Stimulated activated CD4-positive, alpha-beta T cell treated with anti-CD3 and anti-CD28 coated beads, Interleukin-4, amount 100 ng/mL, for 1 hour (primary cell): ENCODE measurements around the gene GLG1.
A peak's percentile ranks its signal among the peaks of the same experiment; 100 is the strongest.

Source experiments
- DNase-seq: peaks from one replicate; pipeline ENCODE4 v3.0.0-alpha.2; 2020

GLG1 gene

GRCh38 chr16:74608381-74608780 is 1.5 kb upstream of the GLG1 start:
- no peak for DNase-seq

GRCh38 chr16:74607962-74608356 is 1.0 kb upstream of the GLG1 start:
- no peak for DNase-seq

- DNase-seq: no peak
Measured at GRCh38 chr16:74607310-74607961, 522 bp upstream of the GLG1 start.

- no peak for DNase-seq
Measured at GRCh38 chr16:74605746-74606520, 981 bp downstream of the GLG1 start.

DNA sequence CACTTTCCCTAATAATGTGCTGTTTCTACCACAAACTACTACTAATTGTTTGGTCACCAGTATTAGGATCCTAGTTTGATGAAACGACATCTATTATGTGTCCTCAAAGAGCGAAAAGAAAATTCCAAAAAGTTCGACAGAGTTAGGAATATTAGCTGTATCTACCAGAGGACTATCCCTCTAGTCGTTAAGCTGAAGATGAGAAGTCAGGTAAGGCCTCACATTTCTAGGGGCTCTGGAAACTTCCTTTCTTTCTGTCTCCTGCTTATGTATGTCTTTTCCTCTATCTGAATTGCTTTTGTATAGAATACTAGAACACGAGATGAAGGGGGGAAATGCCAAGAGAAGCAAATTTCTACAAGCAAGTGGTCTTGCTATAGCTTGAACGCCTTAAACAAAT is 1.6 kb downstream of the GLG1 start:
- DNase-seq: no peak

GRCh38 chr16:74603848-74604247 is 3.1 kb downstream of the GLG1 start:
- DNase-seq: no peak

- DNase-seq: peak; percentile 35
Measured at GRCh38 chr16:74601126-74601871, 5.6 kb downstream of the GLG1 start.

DNA sequence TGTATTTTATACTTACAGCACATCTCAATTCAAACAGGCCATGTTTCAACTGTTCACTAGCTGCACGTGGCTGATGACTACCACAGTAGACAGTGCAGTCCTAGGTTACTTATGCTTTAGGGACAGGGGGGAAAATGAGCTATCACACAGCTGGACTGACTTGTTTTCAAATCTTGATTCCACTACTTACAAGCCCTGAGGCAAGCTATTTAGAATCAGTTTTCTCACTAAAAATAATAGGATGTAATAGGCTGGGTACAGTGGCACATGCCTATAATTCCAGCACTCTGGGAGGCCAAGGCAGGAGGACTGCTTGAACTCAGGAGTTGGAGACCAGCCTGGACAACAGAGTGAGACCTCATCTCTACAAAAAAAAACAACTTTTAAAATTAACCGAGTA is 10.3 kb downstream of the GLG1 start:
- no peak for DNase-seq

DNA sequence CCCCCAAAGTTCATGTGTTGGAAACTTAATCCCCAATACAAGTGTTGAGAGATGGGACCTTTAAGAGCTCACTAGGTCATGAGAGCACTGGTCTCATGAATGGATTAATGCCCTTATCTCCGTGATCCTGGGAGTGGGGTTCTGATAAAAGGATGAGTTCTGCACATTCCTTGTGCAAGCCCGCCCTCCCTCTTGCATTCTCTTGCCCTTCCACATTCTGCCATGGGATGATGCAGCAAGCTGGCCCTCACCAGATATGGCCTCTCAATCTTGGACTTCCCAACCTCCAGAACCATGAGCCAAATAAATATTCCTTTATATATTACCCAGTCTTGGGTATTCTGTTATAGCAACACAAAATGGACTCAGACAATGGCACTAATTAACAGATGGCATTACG is 14.1 kb downstream of the GLG1 start:
- no peak for DNase-seq

DNA sequence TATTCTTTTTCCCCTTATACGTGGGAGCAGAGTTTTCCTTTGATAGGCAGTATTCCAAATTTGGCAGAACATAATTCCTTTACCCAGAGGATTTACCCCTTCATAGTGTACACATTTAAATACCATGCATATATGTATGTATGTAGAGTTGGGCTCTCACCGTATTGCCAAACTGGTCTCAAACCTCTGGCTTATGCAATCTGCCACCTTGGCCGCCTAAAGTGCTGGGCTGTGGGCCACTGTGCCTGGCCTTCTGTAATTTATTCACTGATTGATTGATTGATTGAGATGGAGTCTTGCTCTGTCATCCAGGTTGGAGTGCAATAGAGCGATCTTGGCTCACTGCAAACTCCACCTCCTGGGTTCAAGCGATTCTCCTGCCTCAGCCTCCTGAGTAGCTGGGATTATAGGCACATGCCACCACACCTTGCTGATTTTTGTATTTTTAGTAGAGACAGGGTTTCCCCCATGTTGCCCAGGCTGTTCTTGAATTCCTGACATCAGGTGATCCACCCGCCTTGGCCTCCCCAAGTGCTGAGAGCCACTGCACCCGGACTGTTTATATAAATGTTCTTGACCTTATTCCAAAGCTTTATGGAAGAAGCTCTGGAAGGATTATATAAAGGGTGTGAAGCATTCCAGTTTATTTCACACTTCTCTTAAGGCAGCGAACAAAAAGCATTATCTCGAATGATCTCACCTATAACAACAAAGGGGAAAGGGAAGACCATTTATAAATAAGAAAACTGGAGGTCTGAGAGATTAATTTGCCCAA is 14.9 kb downstream of the GLG1 start:
- DNase-seq: no peak

DNA sequence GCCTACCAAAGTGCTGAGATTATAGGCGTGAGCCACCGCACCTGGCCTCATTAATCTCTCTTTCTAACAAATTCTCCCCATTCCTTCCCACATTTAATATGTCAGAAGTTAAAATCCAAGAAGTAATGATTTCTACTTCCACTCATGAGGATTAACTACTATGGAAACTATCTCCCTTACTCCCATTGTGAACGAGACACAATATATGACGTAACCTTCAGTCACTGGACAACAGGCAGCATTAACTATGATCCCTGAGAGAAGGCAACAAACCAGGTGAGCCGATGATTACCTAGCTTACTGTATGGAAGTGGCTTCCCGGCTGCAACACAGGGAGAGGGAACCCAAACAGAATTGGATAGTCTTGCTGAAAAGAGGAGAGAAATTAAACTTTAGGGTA is 20.0 kb downstream of the GLG1 start:
- no peak for DNase-seq

DNA sequence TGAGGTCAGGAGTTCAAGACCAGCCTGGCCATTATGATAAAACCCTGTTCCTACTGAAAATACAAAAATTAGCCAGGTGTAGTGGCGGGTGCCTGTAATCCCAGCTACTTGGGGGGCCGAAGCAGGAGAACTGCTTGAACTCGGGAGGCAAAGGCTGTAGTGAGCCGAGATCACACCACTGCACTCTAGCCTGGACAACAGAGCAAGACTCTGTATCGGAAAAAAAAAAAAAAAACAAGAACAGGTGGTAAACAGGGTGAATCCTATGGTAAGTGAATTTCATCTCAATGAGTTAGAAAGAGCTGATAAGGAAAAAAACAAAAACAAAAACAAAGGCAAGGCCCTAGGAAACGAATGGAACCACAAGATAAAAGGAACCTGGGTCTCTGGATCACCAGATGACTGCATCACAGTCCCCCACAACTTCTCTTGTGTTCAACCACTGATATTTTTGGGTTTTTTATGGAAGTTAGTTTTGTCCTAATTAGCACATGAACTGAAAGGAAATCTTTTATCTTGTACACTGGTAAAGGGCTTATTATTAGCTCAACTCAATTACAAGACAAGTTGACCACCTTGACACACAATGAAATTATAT is 21.0 kb downstream of the GLG1 start:
- no peak for DNase-seq

GRCh38 chr16:74583926-74584666 is 22.8 kb downstream of the GLG1 start:
- no peak for DNase-seq

GRCh38 chr16:74582970-74583369 is 23.9 kb downstream of the GLG1 start:
- DNase-seq: no peak

DNA sequence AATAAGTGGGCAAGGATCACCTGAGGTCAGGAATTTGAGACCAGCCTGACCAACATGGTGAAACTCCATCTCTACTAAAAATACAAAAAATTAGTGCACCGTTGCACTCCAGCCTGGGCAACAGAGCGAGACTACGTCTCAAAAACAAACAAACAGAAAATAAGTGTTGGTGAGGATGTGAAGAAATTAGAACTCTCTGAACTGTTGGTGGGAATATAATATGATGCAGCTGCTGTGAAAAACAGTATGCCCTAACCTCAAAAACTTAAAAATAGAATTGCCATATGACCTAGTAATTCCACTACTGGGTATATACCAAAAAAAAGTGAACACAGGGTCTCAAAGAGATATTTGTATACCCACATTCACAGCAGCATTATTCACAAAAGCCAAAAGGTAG is 26.1 kb downstream of the GLG1 start:
- DNase-seq: no peak

GRCh38 chr16:74578838-74579237 is 28.1 kb downstream of the GLG1 start:
- DNase-seq: no peak

GRCh38 chr16:74578433-74578832 is 28.5 kb downstream of the GLG1 start:
- no peak for DNase-seq

DNA sequence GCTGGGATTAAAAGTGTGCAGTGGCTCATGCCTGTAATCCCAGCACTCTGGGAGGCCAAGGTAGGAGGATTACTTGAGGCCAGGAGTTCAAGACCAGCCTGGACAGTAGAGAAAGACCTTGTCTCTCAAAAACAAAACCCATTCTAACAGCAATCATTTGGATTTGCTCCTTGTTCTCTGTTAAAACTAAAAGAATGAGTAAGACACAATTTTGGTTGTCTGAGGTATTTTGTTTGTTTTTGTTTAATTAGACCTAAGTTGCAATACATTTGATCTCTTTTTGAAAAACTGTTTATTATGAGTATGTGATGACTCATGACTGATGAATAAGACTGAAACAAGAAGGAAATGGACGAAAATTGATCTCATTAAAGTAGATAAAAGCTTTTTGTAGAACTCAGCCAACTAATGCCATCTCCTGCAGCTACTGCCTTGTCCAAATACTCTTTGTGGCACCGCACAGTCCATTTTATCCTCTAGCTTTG is 29.0 kb downstream of the GLG1 start:
- no peak for DNase-seq

- DNase-seq: no peak
Measured at GRCh38 chr16:74575807-74576643, 30.9 kb downstream of the GLG1 start.

GRCh38 chr16:74575175-74575806 is 31.6 kb downstream of the GLG1 start:
- no peak for DNase-seq
